Measurements from ENCODE around the gene PMFBP1.

PMFBP1 gene, protein sequence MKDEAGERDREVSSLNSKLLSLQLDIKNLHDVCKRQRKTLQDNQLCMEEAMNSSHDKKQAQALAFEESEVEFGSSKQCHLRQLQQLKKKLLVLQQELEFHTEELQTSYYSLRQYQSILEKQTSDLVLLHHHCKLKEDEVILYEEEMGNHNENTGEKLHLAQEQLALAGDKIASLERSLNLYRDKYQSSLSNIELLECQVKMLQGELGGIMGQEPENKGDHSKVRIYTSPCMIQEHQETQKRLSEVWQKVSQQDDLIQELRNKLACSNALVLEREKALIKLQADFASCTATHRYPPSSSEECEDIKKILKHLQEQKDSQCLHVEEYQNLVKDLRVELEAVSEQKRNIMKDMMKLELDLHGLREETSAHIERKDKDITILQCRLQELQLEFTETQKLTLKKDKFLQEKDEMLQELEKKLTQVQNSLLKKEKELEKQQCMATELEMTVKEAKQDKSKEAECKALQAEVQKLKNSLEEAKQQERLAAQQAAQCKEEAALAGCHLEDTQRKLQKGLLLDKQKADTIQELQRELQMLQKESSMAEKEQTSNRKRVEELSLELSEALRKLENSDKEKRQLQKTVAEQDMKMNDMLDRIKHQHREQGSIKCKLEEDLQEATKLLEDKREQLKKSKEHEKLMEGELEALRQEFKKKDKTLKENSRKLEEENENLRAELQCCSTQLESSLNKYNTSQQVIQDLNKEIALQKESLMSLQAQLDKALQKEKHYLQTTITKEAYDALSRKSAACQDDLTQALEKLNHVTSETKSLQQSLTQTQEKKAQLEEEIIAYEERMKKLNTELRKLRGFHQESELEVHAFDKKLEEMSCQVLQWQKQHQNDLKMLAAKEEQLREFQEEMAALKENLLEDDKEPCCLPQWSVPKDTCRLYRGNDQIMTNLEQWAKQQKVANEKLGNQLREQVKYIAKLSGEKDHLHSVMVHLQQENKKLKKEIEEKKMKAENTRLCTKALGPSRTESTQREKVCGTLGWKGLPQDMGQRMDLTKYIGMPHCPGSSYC

DNA sequence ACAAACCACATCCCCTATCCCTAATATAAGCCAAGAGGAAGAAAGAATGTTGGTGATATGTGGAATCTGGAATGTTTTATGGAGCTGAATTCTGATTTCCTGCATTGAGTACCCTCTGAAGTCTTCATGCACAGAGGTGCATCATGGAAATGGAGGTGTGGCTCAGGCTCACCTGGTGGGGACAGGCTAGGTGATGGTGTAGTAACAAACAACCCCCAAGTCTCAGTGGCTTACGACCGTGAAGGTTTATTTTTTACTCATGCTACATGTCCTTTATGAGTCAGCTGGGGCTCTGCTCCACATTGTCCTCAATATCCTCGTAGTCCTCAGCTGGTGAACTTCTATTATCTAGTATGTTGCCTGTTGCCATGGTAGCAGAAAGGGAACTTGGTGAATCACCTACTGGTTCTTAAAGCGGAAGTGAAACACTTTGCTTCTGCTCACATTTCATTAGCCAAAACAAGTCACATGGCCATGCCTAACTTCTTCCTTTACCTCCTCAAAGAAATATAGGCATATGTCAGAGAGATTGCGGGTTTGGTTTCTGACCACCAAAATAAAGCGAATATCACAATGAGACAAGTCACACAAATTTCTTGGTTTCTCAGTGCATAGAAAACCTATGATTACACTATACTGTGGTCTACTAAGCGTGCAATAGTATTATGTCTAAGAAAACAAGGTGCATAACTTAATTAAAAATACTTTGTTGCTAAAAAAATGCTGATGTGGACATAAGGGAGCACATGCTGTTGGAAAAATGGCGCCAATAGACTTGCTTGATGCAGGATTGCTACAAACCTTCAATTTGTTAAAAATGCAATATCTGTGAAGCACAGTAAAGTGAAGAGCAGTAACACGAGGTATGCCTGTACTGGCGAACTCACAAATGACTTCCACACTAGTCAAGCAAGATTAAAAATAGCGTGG is at the start of gene PMFBP1:
TSS of gene PMFBP1 (minus strand) at position 51 of the 930 bp plus-strand sequence. CDS start 947 bp downstream, outside the sequence.
- peak; percentile 28 for DNase-seq

DNA sequence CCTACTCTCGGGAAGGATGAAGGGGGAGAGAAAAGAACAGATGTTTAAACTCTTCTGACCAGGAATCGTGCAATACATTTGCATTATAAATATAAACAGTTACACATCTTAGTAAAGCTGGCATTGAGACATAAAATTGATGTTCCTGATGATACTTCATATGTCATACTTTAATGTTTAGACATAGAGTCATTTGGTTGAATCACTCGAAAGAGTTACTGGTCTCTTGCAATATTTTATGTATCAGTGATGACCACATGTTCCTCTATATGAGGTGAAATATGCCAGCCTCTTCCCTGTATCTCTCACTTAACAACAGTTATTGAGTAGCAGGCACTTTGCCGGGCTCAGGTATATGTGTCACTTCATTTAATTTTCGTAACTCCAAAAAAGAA is 49.7 kb upstream of the PMFBP1 start:
- no peak for DNase-seq

DNA sequence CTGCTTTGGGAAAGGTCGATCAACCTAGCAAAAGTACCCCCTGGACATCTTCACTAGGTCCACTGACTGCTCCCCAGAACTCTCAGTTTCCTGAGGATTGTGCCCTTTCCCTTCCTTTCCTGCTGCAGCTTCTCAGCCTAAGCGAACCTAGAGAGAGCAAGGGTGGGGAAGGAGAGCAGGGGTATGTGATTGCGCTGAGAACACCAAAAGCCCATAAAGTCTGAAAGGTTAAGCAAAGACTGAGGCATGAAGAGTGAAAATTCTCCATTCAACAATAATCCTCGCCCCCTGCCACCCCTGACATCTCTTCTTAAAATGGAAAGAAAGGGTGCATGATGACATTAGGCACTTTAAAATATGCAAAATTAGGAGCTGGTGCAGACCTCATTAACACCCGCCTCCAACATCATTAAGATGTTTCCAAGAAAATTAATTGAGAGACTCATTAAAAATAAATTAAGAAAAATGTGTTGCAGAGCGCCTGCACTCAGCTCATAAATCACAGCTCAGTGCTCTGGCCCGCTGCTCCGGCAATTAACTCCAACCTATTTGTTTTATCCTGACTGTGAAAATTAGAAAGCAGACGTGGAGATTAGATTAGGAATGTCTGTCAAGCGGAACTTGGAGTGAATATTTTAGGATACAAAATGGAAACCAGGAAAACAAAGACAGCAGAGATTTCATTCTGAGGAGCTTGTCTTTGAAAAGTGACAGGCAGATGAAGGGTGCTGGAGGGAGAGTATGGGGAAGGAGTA is 49.1 kb upstream of the PMFBP1 start:
- no peak for DNase-seq

DNA sequence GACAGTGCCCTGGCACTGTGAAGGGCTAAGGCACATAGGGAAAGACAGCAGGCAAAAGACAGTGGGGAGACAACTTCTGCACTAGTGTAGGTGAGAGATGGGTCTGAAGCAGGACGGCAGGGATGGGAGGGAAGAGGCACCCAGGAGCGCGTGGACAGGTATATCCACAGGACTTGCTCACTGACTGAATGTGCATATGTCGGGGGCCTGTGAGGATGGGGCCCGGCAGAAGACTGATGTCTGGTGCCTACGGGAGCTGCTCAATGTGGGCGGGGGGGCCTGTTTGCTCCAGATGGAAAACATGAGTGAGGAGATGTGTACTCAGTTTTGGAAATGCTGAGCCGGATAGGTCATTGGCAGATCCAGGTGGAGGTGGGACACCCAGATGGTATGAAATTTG is 47.3 kb upstream of the PMFBP1 start:
- DNase-seq: no peak

DNA sequence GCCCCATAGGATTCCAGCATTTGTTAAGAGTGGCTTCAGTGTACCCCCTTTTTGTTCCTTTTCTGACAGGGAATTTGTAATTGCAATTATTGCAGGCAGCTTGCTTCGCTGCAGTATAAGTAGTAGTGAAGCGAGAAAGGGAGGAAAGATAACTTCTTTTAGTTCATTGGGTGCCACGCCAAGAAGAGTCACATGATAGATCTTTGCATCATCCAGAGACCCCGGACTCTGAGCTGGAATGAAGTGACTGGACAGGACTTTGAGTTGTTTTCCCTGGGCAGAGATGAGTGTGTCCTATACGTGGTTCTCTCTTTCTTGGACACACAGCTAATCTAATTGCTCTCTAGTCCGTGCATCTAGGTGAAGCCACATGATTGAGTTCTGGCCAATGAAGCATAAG is 44.8 kb upstream of the PMFBP1 start:
- no peak for DNase-seq

DNA sequence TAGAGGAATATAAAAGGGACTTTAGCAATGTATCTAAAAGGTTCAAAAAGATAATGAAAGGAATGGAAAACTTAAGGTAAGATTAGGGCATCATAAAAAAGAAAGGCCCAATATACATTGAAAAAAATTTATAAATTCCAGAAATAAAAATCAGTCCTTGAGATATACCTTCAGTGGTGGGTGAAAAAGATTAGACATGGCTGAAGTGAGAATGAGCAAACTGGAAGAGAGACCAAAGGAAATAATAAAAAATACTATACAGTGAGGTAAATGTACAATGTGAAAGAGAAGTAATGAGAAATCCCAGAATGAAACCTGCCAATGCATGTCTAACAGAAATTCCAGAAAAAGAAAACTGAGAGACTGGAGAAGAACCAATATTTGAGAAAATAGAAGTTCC is 42.9 kb upstream of the PMFBP1 start:
- DNase-seq: no peak

DNA sequence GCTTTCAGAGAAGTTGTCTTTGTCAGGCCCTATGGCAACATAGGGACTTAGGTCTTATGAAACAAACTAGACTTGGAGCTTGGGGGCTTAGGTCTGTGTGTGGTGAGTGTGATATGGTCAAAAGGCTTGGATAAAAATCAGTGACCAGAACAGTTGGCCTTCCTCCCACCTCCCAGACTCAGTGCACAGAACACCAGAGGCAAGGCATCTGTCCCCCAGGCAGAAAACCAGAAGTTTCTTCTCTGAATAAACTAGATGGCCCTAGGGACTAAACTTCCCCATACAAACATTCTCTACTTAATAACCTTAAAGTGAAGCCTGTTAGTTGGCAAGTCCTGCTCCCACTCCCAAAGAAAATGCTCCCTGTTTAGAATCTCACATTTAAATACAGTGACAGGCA is 39.2 kb upstream of the PMFBP1 start:
- no peak for DNase-seq

DNA sequence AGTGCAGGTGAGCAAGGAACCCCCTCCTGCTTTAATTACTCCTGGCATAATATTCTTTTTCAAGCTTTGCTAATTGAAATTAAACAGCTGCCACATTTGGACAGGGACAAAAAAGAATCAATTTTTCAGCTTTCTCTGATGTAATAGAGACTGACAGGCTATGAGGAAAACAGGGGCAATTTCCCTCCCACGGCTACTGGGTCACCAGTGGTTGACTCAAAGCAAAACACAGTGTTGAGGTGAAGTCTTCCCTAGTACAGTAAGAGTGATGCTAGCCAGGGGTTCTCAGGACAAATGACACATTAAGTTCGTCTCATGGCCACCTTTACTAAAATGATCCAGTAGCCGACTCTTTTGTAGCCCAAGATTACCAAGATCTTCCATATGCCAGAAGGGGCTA is 38.6 kb upstream of the PMFBP1 start:
- no peak for DNase-seq

DNA sequence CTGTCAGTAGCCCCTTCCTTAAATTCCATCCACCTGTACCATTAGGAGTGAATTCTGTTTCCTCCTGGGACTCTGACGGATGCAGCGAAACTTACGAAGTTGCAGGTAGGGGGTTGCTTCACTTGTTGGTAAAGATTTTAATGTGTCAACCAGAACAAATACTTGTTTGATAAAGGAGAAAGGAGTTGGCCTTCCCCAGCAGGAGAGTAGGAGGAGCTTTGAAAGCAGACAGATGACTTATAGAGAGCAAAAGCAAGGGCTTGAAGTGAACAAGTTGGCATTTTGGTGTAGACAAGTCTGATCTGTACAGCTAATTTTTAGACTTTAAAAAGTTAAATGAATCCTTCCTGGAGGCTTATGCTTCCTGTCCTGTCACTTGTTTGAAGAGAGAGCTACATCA is 38.1 kb upstream of the PMFBP1 start:
- DNase-seq: no peak

DNA sequence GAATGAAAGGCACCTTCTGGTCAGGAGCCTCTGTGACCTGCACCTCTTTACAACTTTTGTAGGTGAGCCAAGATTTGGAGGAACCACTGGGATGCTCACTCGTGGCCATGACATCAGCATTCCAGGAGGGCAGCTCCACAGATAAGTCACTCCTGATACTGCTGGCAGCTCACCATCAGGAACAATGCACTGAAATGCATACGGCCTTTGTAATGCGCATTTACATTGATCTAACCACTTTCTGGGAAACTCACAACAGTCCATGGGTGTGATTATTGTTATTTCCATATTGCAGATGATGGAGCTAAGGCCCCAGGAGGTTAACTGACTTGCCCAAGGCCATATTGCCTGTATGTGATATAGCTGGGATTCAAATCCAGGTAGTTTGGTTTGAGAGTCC is 34.3 kb upstream of the PMFBP1 start:
- DNase-seq: no peak

DNA sequence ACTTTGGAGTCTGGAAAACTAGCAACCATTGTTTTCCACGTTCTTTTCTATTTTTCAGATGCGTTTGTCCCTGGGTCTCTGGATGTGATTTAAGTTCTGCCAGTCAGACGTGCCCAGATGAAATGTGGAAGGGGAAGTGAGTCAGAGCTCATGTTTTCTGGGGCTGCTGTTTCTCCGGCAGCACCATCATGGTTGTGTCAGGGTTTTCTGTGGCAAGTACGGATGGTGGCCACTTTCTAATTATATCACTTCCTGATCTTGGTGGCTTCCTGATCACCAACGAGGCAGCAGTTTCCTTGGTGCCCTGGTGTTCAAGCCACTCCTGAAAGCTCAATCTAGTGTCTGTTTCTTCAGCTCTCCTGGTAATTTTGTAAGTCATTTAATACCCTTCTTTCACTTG is 31.4 kb upstream of the PMFBP1 start:
- peak; percentile 5 for DNase-seq

DNA sequence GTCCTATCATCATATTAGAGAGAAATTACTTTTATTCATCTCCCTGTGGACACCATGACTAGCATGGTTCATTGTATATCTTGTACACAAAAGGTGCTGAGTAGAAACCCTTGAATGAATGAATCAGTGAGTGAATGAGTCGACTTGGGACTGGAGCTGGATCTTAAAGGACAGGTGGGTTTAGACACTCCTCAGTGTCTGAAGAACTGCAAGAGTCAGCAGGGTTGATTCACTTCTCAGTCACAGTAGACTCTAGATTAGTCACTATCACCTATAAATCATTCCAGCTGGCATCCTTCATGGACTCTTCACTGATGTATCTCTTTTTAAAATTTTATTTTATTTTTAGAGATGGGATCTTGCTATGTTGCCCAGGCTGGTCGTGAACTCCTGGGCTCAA is 30.1 kb upstream of the PMFBP1 start:
- DNase-seq: no peak

DNA sequence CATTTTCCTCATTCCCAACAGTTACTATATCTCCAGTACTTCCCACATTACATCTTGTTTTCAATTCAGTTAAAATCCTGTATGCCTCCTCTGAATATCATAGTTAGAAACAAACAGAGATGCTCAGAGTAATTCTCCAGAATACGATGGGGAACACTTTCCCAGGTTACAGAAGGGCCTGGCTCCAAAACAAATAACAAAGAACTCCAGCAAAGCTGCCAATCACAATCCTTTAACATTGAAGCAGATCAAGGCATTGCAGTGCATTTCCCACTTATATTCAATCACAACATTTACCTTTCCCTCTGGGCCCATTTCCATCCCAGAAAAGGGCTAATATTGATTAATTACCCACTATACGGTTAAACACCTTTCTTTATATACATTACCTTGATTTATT is 29.4 kb upstream of the PMFBP1 start:
- no peak for DNase-seq

DNA sequence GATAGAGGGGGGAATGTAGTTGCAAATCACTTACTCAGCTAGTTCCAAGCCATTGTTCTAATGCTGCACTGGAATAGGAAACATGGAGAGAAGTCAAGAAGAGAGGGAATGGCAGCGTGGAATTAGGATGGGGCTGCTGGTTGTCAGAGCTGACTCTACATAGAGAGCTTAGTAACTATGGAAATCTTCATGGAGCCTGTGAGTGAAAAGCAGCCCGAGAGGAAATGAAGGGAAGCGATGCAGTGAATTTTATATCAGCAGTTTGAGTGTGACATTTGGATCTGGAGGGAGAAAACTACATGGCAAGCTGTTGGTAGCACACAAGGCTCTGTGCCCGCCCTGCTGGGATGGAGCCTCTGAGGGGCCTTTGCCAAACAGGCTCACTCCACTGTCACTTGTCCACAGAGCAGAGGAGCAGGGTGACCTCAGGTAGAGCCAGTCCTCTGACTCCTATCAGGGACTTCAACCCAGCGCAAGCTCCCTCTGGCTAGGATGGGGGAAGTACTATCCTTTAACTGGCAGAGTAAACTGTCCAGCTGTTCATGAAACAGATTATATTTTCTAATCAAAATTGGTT is 27.9 kb upstream of the PMFBP1 start:
- no peak for DNase-seq

DNA sequence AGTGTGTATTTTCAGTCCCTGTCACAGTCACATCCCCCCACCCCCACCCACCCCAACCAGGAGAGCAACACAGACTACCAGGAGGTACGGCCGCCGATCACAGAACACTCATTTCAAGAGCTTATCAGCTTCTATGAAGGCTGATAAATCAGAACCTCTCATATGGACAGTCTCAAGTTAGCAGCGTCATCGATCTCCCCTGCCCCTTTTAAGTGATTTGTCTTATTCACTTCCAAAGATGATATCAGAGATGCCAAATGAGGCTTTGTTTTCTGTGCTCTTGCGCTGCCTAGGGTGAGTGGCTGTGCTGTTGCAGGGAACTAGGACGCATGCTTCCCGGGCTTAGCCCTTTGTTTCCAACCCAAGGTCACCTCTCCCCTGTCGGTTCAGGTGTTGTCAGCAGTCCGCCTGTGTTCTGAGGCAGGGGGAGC is 26.8 kb upstream of the PMFBP1 start:
- no peak for DNase-seq

DNA sequence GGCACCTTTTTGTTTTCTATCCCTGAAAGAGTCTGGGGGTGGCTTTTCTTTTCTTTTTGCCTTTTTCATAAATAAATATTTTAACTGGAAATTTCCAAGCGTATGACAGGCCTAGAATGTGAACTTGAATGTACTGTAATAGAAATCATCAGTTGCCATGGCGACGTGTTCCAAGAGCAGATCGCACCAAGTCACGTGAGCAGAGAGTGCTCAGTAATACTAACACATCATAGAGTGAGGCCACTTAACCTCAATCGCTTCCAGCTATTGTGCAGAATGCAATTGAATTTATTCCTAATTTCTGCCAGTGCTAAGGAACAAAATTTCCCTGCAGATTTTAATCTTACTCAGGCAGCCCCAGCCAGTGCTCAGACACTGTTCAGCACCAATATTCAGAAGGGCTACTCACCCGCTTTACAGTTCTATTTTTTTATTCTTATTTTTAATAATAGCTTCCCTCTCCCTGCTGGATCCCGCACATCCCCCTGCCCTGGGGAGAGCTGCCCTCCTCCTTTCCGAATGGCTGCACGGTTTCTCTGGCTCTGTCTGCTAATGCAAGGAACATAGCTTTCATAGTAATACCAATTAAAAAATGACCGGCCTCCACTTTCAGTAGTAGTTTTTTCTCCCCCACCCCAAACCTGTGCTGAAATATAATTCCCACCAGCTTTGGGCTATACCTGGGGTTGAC is 26.2 kb upstream of the PMFBP1 start:
- DNase-seq: no peak

DNA sequence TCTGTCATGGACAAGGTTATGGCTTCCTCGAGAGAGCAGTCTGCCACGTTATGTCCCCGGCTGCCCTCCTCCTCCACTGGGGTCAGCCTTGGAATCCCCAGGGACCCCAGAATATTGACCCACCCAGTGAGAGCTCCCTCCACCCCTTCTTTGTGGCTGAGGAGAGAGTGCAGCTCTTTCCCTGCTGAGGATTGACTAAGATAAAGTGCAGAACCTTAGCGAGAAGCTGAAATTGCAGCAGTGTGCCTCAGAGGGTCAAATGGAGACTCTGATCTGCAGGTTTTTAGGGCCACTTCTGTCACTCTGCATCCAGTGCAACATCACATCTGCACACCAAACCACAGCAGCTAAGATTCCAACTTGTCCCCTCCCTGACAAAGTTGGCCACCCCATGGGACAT is 25.6 kb upstream of the PMFBP1 start:
- no peak for DNase-seq

DNA sequence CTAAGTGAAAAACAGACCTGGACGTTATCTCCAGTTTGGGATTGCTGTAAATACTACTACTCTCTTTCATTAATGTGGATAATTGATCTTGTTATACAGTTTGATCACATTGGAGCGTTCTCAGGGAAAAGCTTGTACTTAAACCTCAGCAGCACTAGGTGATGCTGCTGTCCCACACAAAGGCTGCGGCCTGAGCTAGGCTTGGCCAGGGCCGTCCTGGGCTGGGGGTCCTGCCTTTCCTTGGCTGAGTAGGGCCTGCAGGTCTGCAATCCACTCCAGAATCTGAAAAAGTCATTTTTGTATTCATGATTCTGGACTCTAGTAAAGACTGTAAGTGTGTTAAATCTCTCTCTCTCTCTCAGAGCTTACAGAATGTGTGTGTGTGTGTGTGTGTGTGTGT is 23.7 kb upstream of the PMFBP1 start:
- no peak for DNase-seq

DNA sequence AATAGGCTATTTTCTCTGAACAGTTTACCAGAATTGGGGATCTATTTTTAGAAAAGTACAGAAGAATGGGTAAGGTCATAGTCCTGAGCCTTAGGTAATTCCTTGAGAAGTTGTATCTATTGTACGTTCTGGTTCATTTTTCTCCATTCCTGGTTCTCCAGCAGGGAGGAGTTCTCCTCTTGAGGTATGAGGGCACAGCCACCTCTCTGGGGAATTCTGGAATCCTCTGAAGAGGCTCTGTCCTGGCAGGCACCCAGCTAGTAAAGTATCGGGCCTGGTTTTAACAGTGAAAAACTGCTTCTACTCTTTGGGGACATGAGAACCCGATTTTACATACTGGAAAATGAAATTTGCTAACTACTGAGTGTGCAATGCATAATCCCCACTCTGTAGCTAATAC is 19.6 kb upstream of the PMFBP1 start:
- no peak for DNase-seq

DNA sequence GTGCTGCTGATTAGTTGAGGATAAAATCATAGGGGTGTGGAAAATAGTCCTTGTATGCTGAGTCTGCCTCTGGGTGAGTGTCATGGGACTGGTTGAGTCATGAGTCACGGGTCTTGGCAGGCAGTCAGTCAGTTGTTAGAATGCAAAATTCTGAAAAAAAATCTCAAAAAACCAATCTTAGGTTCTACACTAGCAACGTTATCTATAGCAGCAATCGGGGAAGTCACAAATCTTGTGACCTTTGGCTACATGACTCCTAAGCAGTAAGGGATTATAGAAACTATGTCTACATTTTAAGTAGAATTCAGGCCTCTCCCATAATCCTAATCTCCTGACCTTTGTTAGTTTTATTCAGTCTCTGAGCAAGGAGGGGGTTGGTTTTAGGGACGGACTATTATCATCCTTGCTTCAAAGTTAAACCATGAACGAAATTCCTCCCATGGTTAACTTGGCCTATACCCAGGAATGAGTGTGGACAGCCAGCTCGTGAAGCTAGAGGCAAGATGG is 18.0 kb upstream of the PMFBP1 start:
- peak; percentile 39 for DNase-seq

DNA sequence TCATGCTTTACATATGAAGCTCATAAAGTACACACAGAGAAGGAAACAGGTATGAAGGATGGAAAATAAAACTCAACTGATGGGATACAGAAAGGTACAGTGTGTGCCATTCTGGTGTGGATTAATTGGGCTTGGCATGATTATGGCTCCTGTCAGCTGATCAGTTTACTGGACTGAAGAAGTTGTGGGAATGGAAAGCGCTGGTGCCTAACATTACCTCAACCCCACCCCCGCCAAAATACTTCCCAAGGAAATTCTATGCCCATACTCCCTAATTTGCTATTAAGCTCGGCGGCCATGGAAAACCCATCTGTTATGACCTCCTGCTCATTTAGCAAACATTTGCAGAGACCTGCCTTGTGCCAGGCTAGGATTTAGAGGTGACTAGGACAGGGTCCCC is 16.6 kb upstream of the PMFBP1 start:
- DNase-seq: no peak

All from hematopoietic multipotent progenitor cell treated with erythropoietin and hydrocortisone succinate and interleukin-3 and kit ligand, for 8 days (in vitro differentiated cells).